ENCODE measurements around the gene KY. TPM values are rescaled to one million over a fixed set of nuclear protein-coding genes. Genes with fewer than 3 reads are reported as not detected.

Gene KY
- total and polyA plus RNA-seq, 2 of the 8 experiments (the other 6 are each of a cell fraction or from before 2014, with no cell fraction given) = not detected

GRCh38 chr3:134693804-134694203, 43.0 kb upstream of the KY start:
- no peak overlapping the region for H3K4me3 ChIP-seq (ENCODE audit: extremely low read depth in 1 of 4, insufficient read depth in 2 of 4, low read depth in 3 of 4, low read length in 4 of 4)
- H2BK5ac ChIP-seq (ENCODE audit: low read depth, low read length) = no peak overlapping the region
- no peak overlapping the region for H3K18ac ChIP-seq (ENCODE audit: extremely low read depth, low read length)
- H3K23me2 ChIP-seq (ENCODE audit: low read depth, low read length) = no peaks in the 10 kb centered on the region
- no peak overlapping the region for H3K23ac ChIP-seq (ENCODE audit: insufficient read length)
- no peak overlapping the region for H4K8ac ChIP-seq (ENCODE audit: extremely low read depth, insufficient read depth, low read length)
- 91% methylated on average over 5 of the region's 7 CpGs; no CpG with 5 or more reads in 1 of the 2 experiments for WGBS, 2 experiments (ENCODE audit: extremely low coverage in 1 of 2, insufficient coverage in 1 of 2, insufficient read length in 1 of 2, insufficient replicate concordance in 2 of 2, low coverage in 1 of 2, low lambda C conversion rate in 2 of 2, missing lambda C conversion rate in 1 of 2)
- no peaks in the 10 kb centered on the region for H3K36me3 ChIP-seq (ENCODE audit: control insufficient read depth in 2 of 4, insufficient read depth in 4 of 4, low read length in 3 of 4)
- no peak overlapping the region for H4K91ac ChIP-seq (replicated peaks; ENCODE audit: insufficient read length, low read length)
- POLR2A ChIA-PET (ENCODE audit: partially characterized antibody) = no interaction called here
- H3K9me3 ChIP-seq (ENCODE audit: insufficient read depth in 2 of 2, low read depth in 1 of 2, low read length in 1 of 2) = no peaks in the 10 kb centered on the region
- H3K4me2 ChIP-seq (ENCODE audit: insufficient read depth in 1 of 2, low read depth in 2 of 2, low read length in 2 of 2) = no peak overlapping the region
- no peak overlapping the region for H2AFZ ChIP-seq (ENCODE audit: low read length)
- H2AK5ac ChIP-seq (ENCODE audit: low read depth, low read length) = no peak overlapping the region
- CTCF ChIA-PET (ENCODE audit: partially characterized antibody) = interaction anchor here (0.7 to 3.7 kb wide), 7 partner anchors 9 to 145 kb away, joined by 3 to 18 read pairs (median 3); no protein-coding TSS in a partner anchor
- no peaks in the 10 kb centered on the region for H3K79me1 ChIP-seq (ENCODE audit: low read depth, low read length)
- no peak overlapping the region for H2BK120ac ChIP-seq (replicated peaks; ENCODE audit: low read depth, low read length)
- TF ChIP-seq TBP (IDR thresholded peaks at IDR 0.05; ENCODE audit: low read depth, low read length) = no peak
- TF ChIP-seq JUN (IDR thresholded peaks at IDR 0.05; ENCODE audit: low read depth, low read length) = no peak
- no peak for TF ChIP-seq SP4 (IDR thresholded peaks at IDR 0.05; ENCODE audit: low read length)
- no peak for TF ChIP-seq BACH1 (IDR thresholded peaks at IDR 0.05; ENCODE audit: low read length)
- no peak for TF ChIP-seq BCL11A (IDR thresholded peaks at IDR 0.05; ENCODE audit: low read depth in 2 of 2, low read length in 2 of 2)
- no peak for TF ChIP-seq CHD1 (IDR thresholded peaks at IDR 0.05; ENCODE audit: low read depth, low read length)
- TF ChIP-seq CHD2 (IDR thresholded peaks at IDR 0.05; ENCODE audit: low read length) = no peak
- peaks cover 0 to 5% (median under 1%) of the 10 kb centered on the region in 4 experiments; a peak in 1 of 7 replicates for H3K4me1 ChIP-seq (replicated peaks in 1 of 4; ENCODE audit: control insufficient read depth in 3 of 4, insufficient read depth in 4 of 4, low read length in 3 of 4)
- FAIRE-seq (no peak), DNase-seq (ENCODE audit: low read depth in 1 of 2, low spot score in 2 of 2) (no peak)
- no peak overlapping the region for H3K56ac ChIP-seq (replicated peaks; ENCODE audit: insufficient read length, low read depth, low read length)
- H2BK20ac ChIP-seq (ENCODE audit: low read length) = no peak overlapping the region
- H2BK12ac ChIP-seq (ENCODE audit: low read depth, low read length) = no peak overlapping the region
- H2BK15ac ChIP-seq (ENCODE audit: low read length) = no peak overlapping the region
- peaks cover 0 to 3% of the 10 kb centered on the region in 2 experiments for H4K20me1 ChIP-seq (replicated peaks in 1 of 2; ENCODE audit: control insufficient read depth in 1 of 2, insufficient read depth in 2 of 2, low read length in 2 of 2)
- H4K5ac ChIP-seq (ENCODE audit: insufficient read length, low read depth, low read length) = no peak overlapping the region
- H3K4ac ChIP-seq (replicated peaks; ENCODE audit: insufficient read length, low read depth, low read length) = no peak overlapping the region
- no peak overlapping the region for H3K27ac ChIP-seq (ENCODE audit: low read depth, low read length)
- H3K14ac ChIP-seq (ENCODE audit: insufficient read length) = no peak overlapping the region
- H3K27me3 ChIP-seq (replicated peaks in 1 of 4; ENCODE audit: control insufficient read depth in 3 of 4, extremely low read depth in 1 of 4, insufficient read depth in 3 of 4, low read length in 3 of 4) = peaks cover 30 to 51% (median 39%) of the 10 kb centered on the region in 4 experiments; a peak in 6 of 7 replicates
- H3K79me2 ChIP-seq (ENCODE audit: control insufficient read depth in 1 of 2, insufficient read depth in 2 of 2, low read length in 2 of 2) = no peaks in the 10 kb centered on the region
- H3K9ac ChIP-seq (replicated peaks in 1 of 4; ENCODE audit: extremely low read depth in 1 of 4, low read depth in 3 of 4, low read length in 3 of 4) = no peak overlapping the region

All from H1 (cell line).